Ovary (tissue), 3 donors: ENCODE measurements around the gene DDX28.
A peak's percentile ranks its signal among the peaks of the same experiment; 100 is the strongest.

Experiments used
- CTCF ChIP-seq, 3 donors: fragments of 450-650 bp in 2 of 3; fragments of 200-600 bp in 1 of 3; IDR thresholded peaks; one replicate each; pipeline versions ENCODE4 v1.5.1 to v1.8.0; 2016 to 2022; ENCODE audit warnings: antibody characterized with exemption in 3 of 3, mild to moderate bottlenecking in 1 of 3
- EP300 ChIP-seq: sonication (generic); formaldehyde crosslinking; IDR thresholded peaks from one replicate; pipeline ENCODE4 v1.6.1; 2017; ENCODE audit warnings: antibody characterized with exemption
- POLR2A ChIP-seq: fragments of 450-650 bp; IDR thresholded peaks from one replicate; pipeline ENCODE4 v1.6.1; 2017; ENCODE audit warnings: antibody characterized with exemption, mild to moderate bottlenecking, moderate library complexity
- donor health status: DM: no; HTN: no; CAD: no.

- TF ChIP-seq CTCF (IDR thresholded peaks at IDR 0.05) (peak in 1 of 3 donors; percentile 37), EP300 (no peak), POLR2A (peak; percentile 70)
Observed at GRCh38 chr16:68022728-68023537, at the start of gene DDX28, which contains the start of gene DUS2.
